HG02938 (cell line): ENCODE results near the gene ACTC1.

ENCODE experiments used
- ATAC-seq: cut with Tn5 transposase; IDR thresholded peaks from one replicate; pipeline ENCODE4 v1.9.1; 2021; ENCODE audit warnings: mild to moderate bottlenecking, moderate library complexity; ENCODE audit not compliant: unreplicated experiment

ACTC1 gene

DNA sequence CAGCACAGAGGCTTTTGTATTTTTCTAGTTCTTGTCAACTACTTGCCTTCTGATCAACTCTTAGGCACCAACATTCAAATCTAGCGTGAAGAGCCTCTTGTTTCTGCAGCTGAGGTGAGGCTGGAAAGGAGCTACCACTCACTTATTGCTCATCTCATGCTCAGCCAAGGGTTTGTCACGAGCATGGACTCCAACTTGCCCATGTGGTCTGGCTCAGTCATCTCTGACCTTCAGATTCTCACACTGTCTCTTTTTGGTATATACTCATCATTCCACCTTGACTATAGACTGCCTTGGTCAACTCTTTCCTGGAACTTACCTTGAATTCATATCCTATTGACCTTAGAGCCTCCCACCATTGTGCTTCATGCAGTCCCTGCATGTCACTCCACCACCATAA is 35.4 kb downstream of the ACTC1 start:
- ATAC-seq: no peak

DNA sequence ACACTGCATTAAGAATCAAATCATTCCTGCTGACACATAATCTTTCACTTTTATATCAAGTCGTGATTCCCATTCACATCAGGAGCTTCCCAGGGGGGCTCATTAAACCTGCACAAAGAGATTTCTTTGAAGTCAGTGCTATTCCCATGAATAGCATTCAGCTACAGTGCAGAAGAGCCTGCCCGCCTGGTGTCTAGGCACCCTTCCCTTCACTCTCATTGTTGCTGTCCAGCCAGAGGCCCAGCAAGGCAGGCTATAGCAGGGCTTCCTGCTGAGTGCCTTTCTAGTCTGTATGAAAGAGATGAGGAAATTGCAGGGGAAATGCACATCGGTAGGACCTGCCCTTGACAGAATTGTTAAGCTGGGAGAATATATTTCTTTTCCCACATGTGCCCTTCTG is 36.0 kb downstream of the ACTC1 start:
- ATAC-seq: no peak

DNA sequence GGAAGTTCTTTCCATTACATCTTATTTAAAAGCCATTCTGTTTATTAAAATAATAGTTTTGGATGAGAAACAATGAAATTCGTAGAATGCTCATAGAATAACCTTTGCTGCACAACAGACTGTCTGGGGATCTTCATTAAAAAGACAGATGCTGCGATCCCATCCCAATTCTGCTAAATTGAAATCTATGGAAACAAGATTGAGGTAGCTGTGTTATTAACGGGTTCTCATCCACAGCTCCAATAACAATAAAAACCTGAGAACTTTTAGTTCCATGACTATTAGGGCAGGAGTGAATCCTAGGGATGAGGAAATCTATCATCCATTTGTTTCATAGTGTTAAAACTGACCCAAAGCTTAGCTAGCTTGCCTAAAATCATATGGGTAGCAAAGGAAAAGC is 38.1 kb downstream of the ACTC1 start:
- ATAC-seq: no peak

DNA sequence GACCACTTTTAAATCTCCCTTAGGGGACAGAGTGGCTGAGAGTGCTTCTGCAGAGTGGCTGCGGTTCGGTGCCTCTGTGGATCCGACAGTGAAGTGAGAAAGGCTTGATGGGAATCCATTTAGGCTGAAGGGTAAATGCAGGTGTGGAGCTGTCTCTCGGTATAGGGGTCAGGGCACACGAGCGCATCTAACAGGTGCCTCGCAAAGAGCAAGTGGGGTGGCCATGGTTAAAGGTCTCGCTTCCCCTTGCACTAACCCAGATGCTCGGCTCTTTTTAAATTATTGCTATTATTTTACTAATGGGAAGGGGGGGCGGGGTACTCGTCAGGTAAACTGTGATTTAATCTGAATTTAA is 40.0 kb downstream of the ACTC1 start:
- no peak for ATAC-seq

DNA sequence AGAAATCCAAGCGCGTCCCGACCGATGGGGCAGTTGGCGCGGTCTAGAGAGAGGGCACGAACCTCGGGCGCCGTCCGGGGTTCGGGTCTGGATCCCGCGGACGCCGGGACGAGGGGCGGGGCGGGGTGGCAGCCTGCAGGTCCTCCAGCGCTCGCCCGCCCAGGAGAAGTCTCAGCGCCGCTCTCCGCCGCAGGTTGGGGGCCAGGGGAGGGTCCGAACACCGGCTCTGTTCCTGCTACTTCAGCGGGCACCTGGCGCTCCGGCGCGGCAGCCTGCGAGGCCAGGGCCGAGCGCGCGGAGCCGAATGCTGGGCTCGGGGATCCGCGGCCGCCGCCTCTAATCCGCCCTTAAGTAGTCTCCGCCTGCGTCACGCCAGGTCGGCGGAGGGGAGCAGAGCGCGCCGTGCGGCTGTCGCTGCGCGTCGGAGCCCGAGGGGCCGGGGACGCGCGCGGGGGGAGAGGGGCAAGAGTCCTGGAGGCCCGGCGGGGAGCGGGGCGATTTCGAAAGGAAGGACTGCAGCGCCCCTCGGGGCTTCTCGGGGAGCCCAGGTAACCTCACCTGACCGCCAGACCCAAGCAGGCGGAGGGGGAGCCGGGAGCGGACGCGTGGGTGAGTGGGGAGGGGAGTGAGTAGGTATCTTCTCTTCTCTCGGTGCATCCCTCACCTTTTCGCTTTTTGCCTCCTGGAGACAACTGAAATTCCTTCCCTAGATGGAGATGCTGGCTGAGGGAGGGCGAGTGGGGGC is 40.5 kb downstream of the ACTC1 start, which contains the start of gene GJD2:
GJD2 (minus strand) TSS at position 325 of the 745 bp plus-strand sequence. CDS start 510 bp downstream, outside the sequence.
- ATAC-seq: no peak

DNA sequence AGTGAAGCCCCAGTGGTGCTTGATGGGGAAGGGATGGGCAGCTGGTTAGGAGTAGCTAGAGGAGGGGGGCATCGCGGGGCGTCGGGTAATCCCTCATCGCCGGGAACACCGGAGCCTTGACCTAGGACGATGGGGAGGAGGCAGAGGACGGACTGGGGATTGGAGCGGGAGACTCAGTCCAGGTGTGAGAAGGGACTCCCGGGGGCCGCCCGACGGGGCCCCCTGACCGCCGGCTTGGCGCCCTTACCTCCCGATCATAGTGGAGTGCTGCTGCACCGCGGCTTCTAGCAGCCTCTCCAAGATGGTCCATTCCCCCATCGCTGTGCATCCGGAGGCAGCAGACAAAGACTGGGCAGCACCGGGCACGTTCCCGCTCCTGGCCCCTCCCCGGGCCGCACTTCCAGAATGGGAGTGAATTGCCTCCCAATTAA is 41.2 kb downstream of the ACTC1 start:
- ATAC-seq: no peak

DNA sequence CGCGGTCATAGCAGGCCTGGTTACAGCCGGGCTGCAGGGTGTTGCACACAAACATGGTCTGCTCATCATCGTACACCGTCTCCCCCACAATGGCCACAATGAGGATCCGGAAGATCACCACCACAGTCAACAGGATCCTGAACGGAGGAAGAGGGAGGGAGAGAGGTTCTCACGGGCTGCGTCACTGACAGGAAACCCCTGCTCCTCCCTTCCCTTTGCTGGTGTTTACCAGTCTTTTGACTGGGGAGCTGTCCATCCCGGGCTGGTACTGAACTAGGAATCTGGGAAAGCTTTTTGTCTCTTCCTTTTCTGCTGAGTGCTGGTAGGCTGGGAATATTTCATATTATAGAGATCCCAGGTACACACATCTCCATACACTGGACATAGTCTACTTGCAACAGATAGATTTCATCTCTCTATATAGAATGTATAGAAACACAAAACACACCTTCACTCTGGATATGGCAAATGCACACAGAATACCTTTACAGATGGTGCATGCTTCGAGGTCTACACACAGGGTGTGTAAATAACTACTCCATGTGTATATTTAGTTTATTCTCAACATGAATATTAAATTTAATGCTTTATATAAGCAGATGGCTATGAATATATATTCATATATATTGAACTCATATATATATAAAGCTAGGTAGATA is 42.0 kb downstream of the ACTC1 start:
- ATAC-seq: no peak

DNA sequence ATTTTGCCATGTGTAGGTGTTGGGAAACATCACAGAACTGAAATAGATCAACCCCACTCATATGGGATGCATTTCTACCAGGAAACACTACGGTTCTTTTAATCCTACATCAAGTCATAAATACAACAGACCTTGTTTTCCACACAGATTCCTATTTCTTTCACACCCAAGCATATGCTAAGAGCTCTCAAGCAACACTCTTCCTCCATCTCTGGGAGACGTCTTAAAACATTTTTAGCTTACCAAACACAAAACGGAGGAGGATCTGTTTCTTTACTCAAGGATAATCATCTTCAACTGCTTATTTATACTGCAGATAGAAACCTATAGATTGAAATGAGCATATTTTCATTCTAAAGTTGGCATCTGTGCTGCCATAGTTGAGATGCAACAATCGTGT is 45.7 kb downstream of the ACTC1 start:
- no peak for ATAC-seq
